ENCODE results near the gene LARGE1.

DNA sequence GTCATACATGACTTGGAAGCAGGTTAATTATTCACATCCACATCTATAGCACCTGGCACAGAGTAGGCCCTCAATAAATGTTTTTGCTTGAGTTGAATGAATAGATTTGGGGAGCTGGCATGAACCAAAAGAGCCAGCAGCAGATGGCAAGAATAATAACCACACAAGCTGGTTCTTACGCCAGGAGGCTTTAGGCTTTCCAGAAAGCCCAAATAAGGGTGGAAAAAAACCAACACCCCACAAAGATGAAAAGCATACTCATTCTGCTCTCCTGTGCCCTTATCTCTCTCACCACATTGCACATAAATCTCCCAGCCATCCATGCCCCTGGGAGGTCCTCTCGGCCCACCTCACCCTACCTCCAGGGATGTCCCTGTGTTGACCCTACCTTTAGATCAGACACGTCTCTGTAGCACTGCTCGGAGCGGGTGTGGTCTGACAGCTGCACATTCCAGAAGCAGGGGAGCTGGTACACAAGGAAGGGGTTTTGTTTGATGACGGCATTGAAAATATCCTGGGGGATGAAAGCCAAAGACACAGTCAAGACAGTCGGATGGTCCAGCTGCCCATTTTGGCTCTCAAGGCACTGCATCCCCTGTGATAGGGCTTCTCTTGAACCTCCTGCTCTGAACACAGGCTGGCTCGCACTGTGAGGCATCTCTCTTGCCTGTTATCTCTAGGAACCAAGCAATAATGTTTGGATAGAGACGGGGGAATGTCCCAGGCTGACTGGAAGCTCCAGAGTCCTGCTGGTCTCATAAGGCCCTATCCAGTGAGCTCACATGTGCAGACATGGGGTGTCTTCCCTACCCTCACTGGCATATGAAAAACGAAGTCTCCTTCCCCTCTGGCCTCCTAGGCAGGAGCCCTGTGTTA, 538.5 kb downstream of the LARGE1 start:
- TF ChIP-seq POLR2AphosphoS5 (IDR thresholded peaks at IDR 0.05; ENCODE audit: low read depth) (no peak), GABPA (IDR thresholded peaks at IDR 0.05; ENCODE audit: low read depth) (no peak)
- TF ChIP-seq, protein P1, sequence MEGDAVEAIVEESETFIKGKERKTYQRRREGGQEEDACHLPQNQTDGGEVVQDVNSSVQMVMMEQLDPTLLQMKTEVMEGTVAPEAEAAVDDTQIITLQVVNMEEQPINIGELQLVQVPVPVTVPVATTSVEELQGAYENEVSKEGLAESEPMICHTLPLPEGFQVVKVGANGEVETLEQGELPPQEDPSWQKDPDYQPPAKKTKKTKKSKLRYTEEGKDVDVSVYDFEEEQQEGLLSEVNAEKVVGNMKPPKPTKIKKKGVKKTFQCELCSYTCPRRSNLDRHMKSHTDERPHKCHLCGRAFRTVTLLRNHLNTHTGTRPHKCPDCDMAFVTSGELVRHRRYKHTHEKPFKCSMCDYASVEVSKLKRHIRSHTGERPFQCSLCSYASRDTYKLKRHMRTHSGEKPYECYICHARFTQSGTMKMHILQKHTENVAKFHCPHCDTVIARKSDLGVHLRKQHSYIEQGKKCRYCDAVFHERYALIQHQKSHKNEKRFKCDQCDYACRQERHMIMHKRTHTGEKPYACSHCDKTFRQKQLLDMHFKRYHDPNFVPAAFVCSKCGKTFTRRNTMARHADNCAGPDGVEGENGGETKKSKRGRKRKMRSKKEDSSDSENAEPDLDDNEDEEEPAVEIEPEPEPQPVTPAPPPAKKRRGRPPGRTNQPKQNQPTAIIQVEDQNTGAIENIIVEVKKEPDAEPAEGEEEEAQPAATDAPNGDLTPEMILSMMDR (IDR thresholded peaks at IDR 0.05; ENCODE audit: insufficient read depth, low read length) = no peak
- TF ChIP-seq, protein P2, sequence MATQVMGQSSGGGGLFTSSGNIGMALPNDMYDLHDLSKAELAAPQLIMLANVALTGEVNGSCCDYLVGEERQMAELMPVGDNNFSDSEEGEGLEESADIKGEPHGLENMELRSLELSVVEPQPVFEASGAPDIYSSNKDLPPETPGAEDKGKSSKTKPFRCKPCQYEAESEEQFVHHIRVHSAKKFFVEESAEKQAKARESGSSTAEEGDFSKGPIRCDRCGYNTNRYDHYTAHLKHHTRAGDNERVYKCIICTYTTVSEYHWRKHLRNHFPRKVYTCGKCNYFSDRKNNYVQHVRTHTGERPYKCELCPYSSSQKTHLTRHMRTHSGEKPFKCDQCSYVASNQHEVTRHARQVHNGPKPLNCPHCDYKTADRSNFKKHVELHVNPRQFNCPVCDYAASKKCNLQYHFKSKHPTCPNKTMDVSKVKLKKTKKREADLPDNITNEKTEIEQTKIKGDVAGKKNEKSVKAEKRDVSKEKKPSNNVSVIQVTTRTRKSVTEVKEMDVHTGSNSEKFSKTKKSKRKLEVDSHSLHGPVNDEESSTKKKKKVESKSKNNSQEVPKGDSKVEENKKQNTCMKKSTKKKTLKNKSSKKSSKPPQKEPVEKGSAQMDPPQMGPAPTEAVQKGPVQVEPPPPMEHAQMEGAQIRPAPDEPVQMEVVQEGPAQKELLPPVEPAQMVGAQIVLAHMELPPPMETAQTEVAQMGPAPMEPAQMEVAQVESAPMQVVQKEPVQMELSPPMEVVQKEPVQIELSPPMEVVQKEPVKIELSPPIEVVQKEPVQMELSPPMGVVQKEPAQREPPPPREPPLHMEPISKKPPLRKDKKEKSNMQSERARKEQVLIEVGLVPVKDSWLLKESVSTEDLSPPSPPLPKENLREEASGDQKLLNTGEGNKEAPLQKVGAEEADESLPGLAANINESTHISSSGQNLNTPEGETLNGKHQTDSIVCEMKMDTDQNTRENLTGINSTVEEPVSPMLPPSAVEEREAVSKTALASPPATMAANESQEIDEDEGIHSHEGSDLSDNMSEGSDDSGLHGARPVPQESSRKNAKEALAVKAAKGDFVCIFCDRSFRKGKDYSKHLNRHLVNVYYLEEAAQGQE (IDR thresholded peaks at IDR 0.05; ENCODE audit: insufficient replicate concordance, low read depth) = no peak
